Omental fat pad (tissue), 4 donors: ENCODE results near the gene PATJ. TPM values are rescaled to one million over a fixed set of nuclear protein-coding genes. Genes with fewer than 3 reads are reported as not detected.

Experiments
- ATAC-seq: fragments of 150-250 bp; one replicate; pipeline ENCODE4 v1.9.1; 2016; ENCODE audit warnings: mild to moderate bottlenecking, moderate library complexity; ENCODE audit not compliant: low FRiP score
- DNase-seq: peaks from one replicate; pipeline ENCODE4 v3.0.0-alpha.2; 2019; ENCODE audit warnings: low spot score
- total RNA-seq, 4 donors: library from RNA; depleted of rRNA; stranded (reverse); fragments of >200 nt; gene quantifications; one replicate each; pipeline ENCODE4 v1.1.0, GENCODE V29; 2016
- TF ChIP-seq, protein P1 (sequence below), 3 donors: fragments of 450-650 bp; IDR thresholded peaks; one replicate each; pipeline ENCODE4 v1.5.1; 2016 to 2017; ENCODE audit warnings: antibody characterized with exemption in 3 of 3, mild to moderate bottlenecking in 3 of 3, moderate library complexity in 2 of 3

PATJ gene
- total RNA-seq, 4 donors from 2014 or later: 12.1 to 31.4 (median 20.0) TPM

GRCh38 chr1:61925591-61926298, 183.5 kb downstream of the PATJ start:
- TF ChIP-seq, protein P1, sequence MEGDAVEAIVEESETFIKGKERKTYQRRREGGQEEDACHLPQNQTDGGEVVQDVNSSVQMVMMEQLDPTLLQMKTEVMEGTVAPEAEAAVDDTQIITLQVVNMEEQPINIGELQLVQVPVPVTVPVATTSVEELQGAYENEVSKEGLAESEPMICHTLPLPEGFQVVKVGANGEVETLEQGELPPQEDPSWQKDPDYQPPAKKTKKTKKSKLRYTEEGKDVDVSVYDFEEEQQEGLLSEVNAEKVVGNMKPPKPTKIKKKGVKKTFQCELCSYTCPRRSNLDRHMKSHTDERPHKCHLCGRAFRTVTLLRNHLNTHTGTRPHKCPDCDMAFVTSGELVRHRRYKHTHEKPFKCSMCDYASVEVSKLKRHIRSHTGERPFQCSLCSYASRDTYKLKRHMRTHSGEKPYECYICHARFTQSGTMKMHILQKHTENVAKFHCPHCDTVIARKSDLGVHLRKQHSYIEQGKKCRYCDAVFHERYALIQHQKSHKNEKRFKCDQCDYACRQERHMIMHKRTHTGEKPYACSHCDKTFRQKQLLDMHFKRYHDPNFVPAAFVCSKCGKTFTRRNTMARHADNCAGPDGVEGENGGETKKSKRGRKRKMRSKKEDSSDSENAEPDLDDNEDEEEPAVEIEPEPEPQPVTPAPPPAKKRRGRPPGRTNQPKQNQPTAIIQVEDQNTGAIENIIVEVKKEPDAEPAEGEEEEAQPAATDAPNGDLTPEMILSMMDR (IDR thresholded peaks at IDR 0.05): no peak
- ATAC-seq: no peak
- no peak for DNase-seq

DNA sequence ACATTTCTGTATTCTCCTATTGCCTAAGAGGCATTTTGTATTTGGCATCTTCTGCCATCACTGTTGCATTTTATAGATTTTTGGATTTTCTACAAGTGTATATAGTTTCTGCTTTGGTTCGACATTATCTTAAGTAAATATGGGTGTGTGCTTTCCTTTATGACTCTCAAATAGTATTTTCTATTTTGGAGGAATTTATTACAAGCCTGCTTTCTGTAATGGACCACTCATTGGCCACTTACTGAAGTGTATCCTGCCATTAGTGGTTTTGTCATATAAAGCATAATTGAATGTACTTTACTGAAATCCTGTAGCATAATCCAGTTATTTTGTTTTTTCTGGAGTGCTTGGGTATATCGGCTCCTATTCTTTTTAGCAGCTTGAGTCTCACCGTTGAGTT, 184.3 kb downstream of the PATJ start:
- ATAC-seq: no peak
- no peak for DNase-seq
- TF ChIP-seq, protein P1 (IDR thresholded peaks at IDR 0.05): no peak

DNA sequence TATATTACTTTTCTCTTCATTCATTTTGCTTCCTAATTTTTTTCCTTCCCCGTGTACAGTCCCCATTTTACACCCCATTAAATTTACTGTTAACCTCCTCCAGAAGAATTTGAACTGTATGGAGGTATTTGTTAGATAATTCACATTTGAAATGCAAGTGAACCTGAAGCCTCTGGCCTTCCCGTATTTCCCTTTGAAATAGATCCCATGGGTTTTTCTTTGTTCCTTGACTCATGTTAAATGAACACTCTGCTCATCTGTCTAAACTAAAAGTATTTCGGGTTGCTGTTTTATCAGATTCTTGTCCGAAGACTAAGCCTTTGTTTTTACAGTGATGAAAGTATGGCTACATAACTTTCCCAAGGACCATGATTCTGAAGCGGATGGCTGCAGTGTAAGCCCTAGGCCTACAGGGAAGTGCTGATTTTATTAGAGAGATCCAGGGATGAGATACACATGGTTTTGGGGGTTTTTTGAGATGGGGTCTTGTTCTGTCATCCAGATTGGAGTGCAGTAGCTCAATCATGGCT, 187.9 kb downstream of the PATJ start:
- DNase-seq: no peak
- ATAC-seq: no peak
- TF ChIP-seq, protein P1 (IDR thresholded peaks at IDR 0.05): no peak

DNA sequence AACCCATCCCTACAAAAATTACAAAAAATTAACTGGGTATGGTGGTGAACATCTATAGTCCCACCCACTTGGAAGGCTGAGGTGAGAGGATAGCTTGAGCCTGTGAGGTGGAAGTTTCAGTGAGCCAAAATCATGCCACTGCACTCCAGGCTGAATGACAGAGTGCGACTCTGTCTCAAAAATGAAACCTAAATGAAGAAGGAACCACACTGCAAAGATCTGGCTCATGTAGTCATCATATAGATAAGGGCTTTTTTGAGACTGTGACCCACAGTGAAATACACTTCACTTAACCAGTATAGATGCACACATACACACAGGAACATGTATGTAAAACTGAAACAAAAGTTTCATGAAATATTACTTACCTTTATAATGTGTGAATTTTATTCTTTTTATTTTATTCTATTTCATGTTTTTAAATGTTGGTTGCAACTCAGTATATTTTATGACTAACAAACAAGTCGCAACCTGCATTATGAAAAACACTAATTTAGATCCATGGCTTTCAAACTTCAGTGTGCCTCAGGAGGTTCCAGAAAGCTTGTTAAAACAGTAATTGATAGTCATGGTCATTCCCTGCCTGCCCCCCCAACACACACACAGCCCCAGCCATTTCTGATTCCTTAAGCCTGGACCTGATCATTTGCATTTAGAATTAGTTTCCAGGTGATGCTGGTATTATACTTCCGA, 189.5 kb downstream of the PATJ start:
- ATAC-seq: no peak
- TF ChIP-seq, protein P1 (IDR thresholded peaks at IDR 0.05): no peak
- DNase-seq: no peak

DNA sequence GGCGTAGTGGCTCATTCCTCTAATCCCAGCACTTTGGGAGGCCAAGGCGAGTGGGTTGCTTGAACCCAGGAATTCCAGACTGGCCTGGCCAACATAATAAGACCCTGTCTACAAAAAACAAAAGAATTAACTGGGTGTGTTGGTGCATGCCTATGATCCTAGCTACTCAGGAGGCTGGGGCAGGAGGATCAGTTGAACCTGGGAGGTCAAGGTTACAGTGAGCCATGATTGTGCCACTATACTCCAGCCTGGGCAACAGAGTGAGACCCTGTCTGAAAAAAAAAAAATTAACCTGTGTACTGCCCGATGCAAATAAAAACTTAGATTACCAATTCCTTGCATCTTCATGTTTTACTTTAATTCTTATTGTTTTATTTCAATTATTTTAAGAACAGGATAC, 193.2 kb downstream of the PATJ start:
- TF ChIP-seq, protein P1 (IDR thresholded peaks at IDR 0.05): no peak
- no peak for ATAC-seq
- DNase-seq: no peak

- DNase-seq (no peak), ATAC-seq (no peak)
- TF ChIP-seq, protein P1 (IDR thresholded peaks at IDR 0.05): no peak
Observed at GRCh38 chr1:61936839-61937238, 194.6 kb downstream of the PATJ start.
